GM13976 (cell line): ENCODE data around the gene PTCD2.
A peak's percentile ranks its signal among the peaks of the same experiment; 100 is the strongest.

Experiments used
- DNase-seq: peaks from one replicate; pipeline ENCODE4 v3.0.0; 2012; ENCODE audit warnings: low spot score
- CTCF ChIP-seq: IDR thresholded peaks from 2 replicates; pipeline ENCODE4 v1.5.1; 2012; ENCODE audit warnings: borderline replicate concordance, mild to moderate bottlenecking; ENCODE audit not compliant: insufficient read depth; ENCODE audit errors: extremely low read depth, missing control alignments, control extremely low read depth
- in situ Hi-C: fragments of 300-500 bp; cut with MboI; formaldehyde crosslinking; loops from one replicate; pipeline ENCODE4 v1.12.0; 2022; ENCODE audit warnings: low sequenced_read_pairs, mixed read lengths, inconsistent platforms; ENCODE audit not compliant: unreplicated experiment

PTCD2 gene

GRCh38 chr5:72319976-72320752, at the start of gene PTCD2, which contains the start of gene MRPS27:
PTCD2 (plus strand) TSS chr5:72320373; CDS start chr5:72320383, 10 bp downstream.
MRPS27 (minus strand) TSS chr5:72320240; CDS start chr5:72320221, 19 bp downstream.
- DNase-seq, result peak; percentile 99
- in situ Hi-C loops, result loop anchor here (25.0 kb wide), 1 partner anchor 533 kb away; no protein-coding TSS in a partner anchor
- peak; percentile 33 for TF ChIP-seq CTCF

- in situ Hi-C loops, result no loop called here
- TF ChIP-seq CTCF, result no peak
Observed at GRCh38 chr5:72271702-72272101, 48.5 kb upstream of the PTCD2 start.

GRCh38 chr5:72272398-72272797, 47.8 kb upstream of the PTCD2 start:
- in situ Hi-C loops, result no loop called here
- no peak for TF ChIP-seq CTCF

More at GRCh38 chr5:72271702-72272101, 48.5 kb upstream of the PTCD2 start:
- DNase-seq, result no peak

GRCh38 chr5:72273547-72273946, 46.6 kb upstream of the PTCD2 start:
- no peak for DNase-seq
- no peak for TF ChIP-seq CTCF
- in situ Hi-C loops, result no loop called here

More at GRCh38 chr5:72272398-72272797, 47.8 kb upstream of the PTCD2 start:
- DNase-seq, result no peak

- DNase-seq, result no peak
- in situ Hi-C loops, result no loop called here
- TF ChIP-seq CTCF, result no peak
Observed at GRCh38 chr5:72276219-72276752, 43.9 kb upstream of the PTCD2 start.

- no peak for DNase-seq
- no peak for TF ChIP-seq CTCF
- in situ Hi-C loops, result no loop called here
Observed at GRCh38 chr5:72280581-72281069, 39.5 kb upstream of the PTCD2 start.
